ENCODE data around the gene PFN1. TPM values are rescaled to one million over a fixed set of nuclear protein-coding genes. Genes with fewer than 3 reads are reported as not detected.

The PFN1 gene
- total RNA-seq, 4 donors from 2014 or later: 170 to 396 (median 304) TPM

GRCh38 chr17:4938069-4938491 lies 10.2 kb downstream of the PFN1 start:
- H3K36me3 ChIP-seq: no peaks in the 10 kb centered on the region
- no peaks in the 10 kb centered on the region for H3K9me3 ChIP-seq
- TF ChIP-seq CTCF (IDR thresholded peaks at IDR 0.05) (no peak), POLR2A (IDR thresholded peaks at IDR 0.05) (no peak)
- H3K4me1 ChIP-seq: peaks cover 12% of the 10 kb centered on the region in 2 donors
- H3K27me3 ChIP-seq: no peaks in the 10 kb centered on the region
- H3K27ac ChIP-seq: peak overlapping the region in 1 of 2 donors; percentile 98
- intact Hi-C loops (cut with DNase I; ENCODE audit: low total_unique reads): no loop called here
- no peak for DNase-seq
- no peak overlapping the region for H3K4me3 ChIP-seq

GRCh38 chr17:4937553-4937952 lies 10.8 kb downstream of the PFN1 start:
- no peaks in the 10 kb centered on the region for H3K36me3 ChIP-seq
- no peaks in the 10 kb centered on the region for H3K27me3 ChIP-seq
- peaks cover 12% of the 10 kb centered on the region in 2 donors for H3K4me1 ChIP-seq
- no peak overlapping the region for H3K27ac ChIP-seq
- DNase-seq: no peak
- no peaks in the 10 kb centered on the region for H3K9me3 ChIP-seq
- TF ChIP-seq POLR2A (IDR thresholded peaks at IDR 0.05): no peak
- TF ChIP-seq CTCF (IDR thresholded peaks at IDR 0.05): no peak
- intact Hi-C loops (cut with DNase I; ENCODE audit: low total_unique reads): no loop called here
- H3K4me3 ChIP-seq: no peak overlapping the region

- no peak overlapping the region for H3K27ac ChIP-seq
- intact Hi-C loops (cut with DNase I; ENCODE audit: low total_unique reads): no loop called here
- H3K4me1 ChIP-seq: peaks cover 12% of the 10 kb centered on the region in 2 donors
- no peaks in the 10 kb centered on the region for H3K9me3 ChIP-seq
- TF ChIP-seq CTCF (IDR thresholded peaks at IDR 0.05) (no peak), POLR2A (IDR thresholded peaks at IDR 0.05) (no peak)
- H3K4me3 ChIP-seq: no peak overlapping the region
- H3K27me3 ChIP-seq: no peaks in the 10 kb centered on the region
- no peaks in the 10 kb centered on the region for H3K36me3 ChIP-seq
- no peak for DNase-seq
Measured at GRCh38 chr17:4936436-4936835, 11.9 kb downstream of the PFN1 start.

- intact Hi-C loops (cut with DNase I; ENCODE audit: low total_unique reads): no loop called here
- Histone ChIP-seq H3K9me3 (no peaks in the 10 kb centered on the region), H3K36me3 (no peaks in the 10 kb centered on the region), H3K4me1 (peaks cover 8 to 12% of the 10 kb centered on the region in 2 donors), H3K27me3 (no peaks in the 10 kb centered on the region), H3K4me3 (no peak overlapping the region), H3K27ac (no peak overlapping the region)
- no peak for DNase-seq
- TF ChIP-seq CTCF (IDR thresholded peaks at IDR 0.05) (no peak), POLR2A (IDR thresholded peaks at IDR 0.05) (no peak)
Measured at GRCh38 chr17:4935650-4936049, 12.7 kb downstream of the PFN1 start.

- no peak for DNase-seq
- no peak overlapping the region for H3K27ac ChIP-seq
- no peaks in the 10 kb centered on the region for H3K9me3 ChIP-seq
- TF ChIP-seq CTCF (IDR thresholded peaks at IDR 0.05): no peak
- peaks cover 8 to 12% of the 10 kb centered on the region in 2 donors for H3K4me1 ChIP-seq
- H3K4me3 ChIP-seq: no peak overlapping the region
- H3K36me3 ChIP-seq: no peaks in the 10 kb centered on the region
- H3K27me3 ChIP-seq: no peaks in the 10 kb centered on the region
- intact Hi-C loops (cut with DNase I; ENCODE audit: low total_unique reads): no loop called here
Measured at GRCh38 chr17:4934173-4934979, 14.0 kb downstream of the PFN1 start.
